ENCODE results near the gene SAMD8.

GRCh38 chr10:75097666-75098285, 13.7 kb upstream of the SAMD8 start:
- no peak for TF ChIP-seq CREB1 (IDR thresholded peaks at IDR 0.05)
- TF ChIP-seq GABPA (IDR thresholded peaks at IDR 0.05; ENCODE audit: borderline replicate concordance, insufficient read depth, low read length), result no peak
- TF ChIP-seq CTCF (IDR thresholded peaks at IDR 0.05; ENCODE audit: control extremely low read depth in 1 of 3, insufficient read depth in 1 of 3, low read depth in 1 of 3, low read length in 3 of 3), result peak; percentile 55 to 65 (median 56)
- TF ChIP-seq CEBPB (IDR thresholded peaks at IDR 0.05; ENCODE audit: low read depth, low read length), result no peak
- TF ChIP-seq RAD21 (IDR thresholded peaks at IDR 0.05 in 1 of 2, conservative IDR thresholded peaks at IDR 0.05 in 1 of 2; ENCODE audit: low read depth in 2 of 2, low read length in 2 of 2), result peak; percentile 45 to 59
- TF ChIP-seq RNF2 (IDR thresholded peaks at IDR 0.05; ENCODE audit: borderline replicate concordance, low read depth, low read length, missing control alignments, poor library complexity, severe bottlenecking), result no peak
- TF ChIP-seq POLR2AphosphoS5 (IDR thresholded peaks at IDR 0.05; ENCODE audit: low read depth, low read length), result no peak
- no peak for TF ChIP-seq GTF2F1 (IDR thresholded peaks at IDR 0.05; ENCODE audit: borderline replicate concordance, low read depth, low read length)
- TF ChIP-seq EP300 (IDR thresholded peaks at IDR 0.05; ENCODE audit: borderline replicate concordance in 1 of 2, low read depth in 2 of 2, low read length in 2 of 2), result no peak
- TF ChIP-seq JUN (IDR thresholded peaks at IDR 0.05; ENCODE audit: low read depth, low read length), result no peak
- no peak for TF ChIP-seq POLR2A (IDR thresholded peaks at IDR 0.05; ENCODE audit: control extremely low read depth in 1 of 2, low read depth in 2 of 2, low read length in 2 of 2)
- TF ChIP-seq SP1 (IDR thresholded peaks at IDR 0.05; ENCODE audit: low read depth, low read length), result no peak

Data from H1 (cell line).